CD4-positive, alpha-beta T cell (primary cell): ENCODE results near the gene PRPH. TPM values are rescaled to one million over a fixed set of nuclear protein-coding genes. Genes with fewer than 3 reads are reported as not detected.
A peak's percentile ranks its signal among the peaks of the same experiment; 100 is the strongest.
"Not testable (repeated sequence)": the region's sequence is repeated elsewhere in the genome, so short reads cannot be mapped to it uniquely, and the experiment has no call there.

Source experiments
- ATAC-seq: fragments of 200-7000 bp; cut with Tn5 transposase; one replicate; pipeline ENCODE4 v1.10.0; 2022; ENCODE audit warnings: mild to moderate bottlenecking; ENCODE audit not compliant: poor library complexity
- CTCF ChIA-PET: fragments of 350-600 bp; sonication (Branson Sonifier 250); formaldehyde crosslinking; loops from one replicate; lab custom pipeline; 2021; ENCODE audit warnings: antibody characterized with exemption, inconsistent platforms; lab: Charles Lee
- POLR2A ChIA-PET: fragments of 350-600 bp; sonication (Branson Sonifier 250); formaldehyde crosslinking; loops from one replicate; lab custom pipeline; 2021; ENCODE audit warnings: antibody characterized with exemption, inconsistent platforms; lab: Charles Lee
- DNase-seq, 14 experiments: peaks; one replicate each; pipeline ENCODE4 v3.0.0-alpha.2; 2013 to 2020; ENCODE audit warnings: mixed read lengths in 2 of 14
- H3K27ac ChIP-seq, 2 donors: one replicate each; pipeline versions ENCODE4 v1.5.1 to v1.7.0; 2013; ENCODE audit warnings: low read length in 2 of 2, low read depth in 1 of 2, mild to moderate bottlenecking in 1 of 2
- H3K27me3 ChIP-seq, 2 experiments: 1 replicate in 1 of 2; 2 replicates in 1 of 2; pipeline versions ENCODE4 v1.6.1 to v1.7.0; 2013; ENCODE audit warnings: low read length in 2 of 2, control low read depth in 1 of 2, mild to moderate bottlenecking in 1 of 2, moderate library complexity in 1 of 2; ENCODE audit not compliant: insufficient read depth in 2 of 2, control insufficient read depth in 1 of 2
- H3K36me3 ChIP-seq: one replicate; pipeline ENCODE4 v1.6.1; 2013; ENCODE audit warnings: low read length, control low read depth; ENCODE audit not compliant: insufficient read depth
- H3K4me1 ChIP-seq: one replicate; pipeline ENCODE4 v1.6.1; 2013; ENCODE audit warnings: low read length, control low read depth; ENCODE audit not compliant: insufficient read depth
- H3K4me3 ChIP-seq: one replicate; pipeline ENCODE4 v1.5.1; 2013; ENCODE audit warnings: mild to moderate bottlenecking, low read length, moderate library complexity
- H3K9me3 ChIP-seq, 2 experiments: 1 replicate in 1 of 2; 2 replicates in 1 of 2; pipeline versions ENCODE4 v1.6.1 to v1.7.0; 2013; ENCODE audit warnings: low read length in 2 of 2, mild to moderate bottlenecking in 2 of 2, control low read depth in 1 of 2, moderate library complexity in 1 of 2; ENCODE audit not compliant: control insufficient read depth in 1 of 2, insufficient read depth in 1 of 2
- H3K27ac Mint-ChIP-seq: one replicate; pipeline ENCODE4 v1.8.0; 2020; ENCODE audit warnings: mixed read lengths
- H3K27me3 Mint-ChIP-seq: one replicate; pipeline ENCODE4 v1.8.0; 2021; ENCODE audit warnings: mixed read lengths
- H3K36me3 Mint-ChIP-seq: one replicate; pipeline ENCODE4 v1.8.0; 2021; ENCODE audit warnings: low read depth, mixed read lengths
- H3K4me1 Mint-ChIP-seq: one replicate; pipeline ENCODE4 v1.8.0; 2021; ENCODE audit warnings: low read depth, mixed read lengths
- H3K4me3 Mint-ChIP-seq: one replicate; pipeline ENCODE4 v1.8.0; 2020; ENCODE audit warnings: mild to moderate bottlenecking, mixed read lengths
- H3K9me3 Mint-ChIP-seq: one replicate; pipeline ENCODE4 v1.8.0; 2020; ENCODE audit warnings: mixed read lengths
- CTCF ChIP-seq: fragments of 200-600 bp; IDR thresholded peaks from one replicate; pipeline ENCODE4 v1.8.0; 2022; ENCODE audit warnings: antibody characterized with exemption, mild to moderate bottlenecking
- intact Hi-C, 2 experiments: fragments of 100-400 bp; cut with DNase I in 1 of 2; cut with micrococcal nuclease in 1 of 2; formaldehyde crosslinking; loops; one replicate each; pipeline versions ENCODE4 v1.15.1 to v1.9.0; 2023 to 2025; cut with DNase I, micrococcal nuclease
- polyA plus RNA-seq, 2 donors: library from polyadenylated mRNA; unstranded; fragments of 120-200 nt; gene quantifications; one replicate each; pipeline ENCODE4 v1.2.1, GENCODE V29; 2013
- total RNA-seq, 174 experiments: library from RNA in 2 of 174; stranded (reverse) in 2 of 174; gene quantifications; one replicate each; pipeline ENCODE4 v1.2.3 and lab custom pipeline; 2021 to 2026

The PRPH gene
- total RNA-seq (under 1 TPM in 1 of 2 experiments, not detected in 1; 0.56 TPM), total RNA-seq (lab: John Stamatoyannopoulos, UW) (0 to 0.40 (median 0) reads per million in 172 experiments)
- polyA plus RNA-seq (2013, experiment 1 of 2) = 0.04 TPM
- polyA plus RNA-seq (2013, experiment 2 of 2) = 0.10 TPM

- Mint-ChIP-seq H3K9me3 (no peaks in the 10 kb centered on the region), H3K27ac (no peak within 1 kb of the TSS), H3K36me3 (no peaks in the 10 kb centered on the region), H3K27me3 (peaks cover 58% of the 10 kb centered on the region), H3K4me1 (peaks cover 23% of the 10 kb centered on the region), H3K4me3 (no peak within 1 kb of the TSS)
- no peak for ATAC-seq
- peaks cover 31% of the 10 kb centered on the region for H3K4me1 ChIP-seq
- POLR2A ChIA-PET = interaction anchor here (0.6 to 1.7 kb wide), 3 partner anchors 47 to 405 kb away, joined by 3 to 6 read pairs (median 3); no protein-coding TSS in a partner anchor
- H3K9me3 ChIP-seq = peaks cover 0 to 22% of the 10 kb centered on the region in 2 experiments
- no peak within 1 kb of the TSS for H3K27ac ChIP-seq
- TF ChIP-seq CTCF = no peak
- H3K36me3 ChIP-seq = no peaks in the 10 kb centered on the region
- H3K4me3 ChIP-seq = no peak within 1 kb of the TSS
- peaks cover 48 to 59% of the 10 kb centered on the region in 2 experiments for H3K27me3 ChIP-seq
- intact Hi-C loops = no loop called here
- CTCF ChIA-PET = interaction anchor here (0.9 to 1.4 kb wide), 3 partner anchors 23 to 52 kb away, joined by 3 to 5 read pairs (median 4); no protein-coding TSS in a partner anchor
- DNase-seq = peak in 1 of 14 experiments; percentile 23
Observed at GRCh38 chr12:49295082-49295936, at the start of gene PRPH. TSS of gene PRPH (plus strand) at chr12:49295147. CDS start at chr12:49295201, 54 bp downstream.

GRCh38 chr12:49251357-49251756 lies 43.6 kb upstream of the PRPH start:
- ChIA-PET POLR2A (no interaction called here), CTCF (no interaction called here)
- Mint-ChIP-seq H3K27me3 (no peaks in the 10 kb centered on the region), H3K27ac (no peak overlapping the region), H3K36me3 (no peaks in the 10 kb centered on the region), H3K4me3 (no peak overlapping the region), H3K4me1 (no peaks in the 10 kb centered on the region), H3K9me3 (no peaks in the 10 kb centered on the region)
- H3K27me3 ChIP-seq = no peaks in the 10 kb centered on the region
- ATAC-seq = no peak
- no peaks in the 10 kb centered on the region for H3K36me3 ChIP-seq
- no peak overlapping the region for H3K4me3 ChIP-seq
- no peak for DNase-seq
- H3K27ac ChIP-seq = no peak overlapping the region
- TF ChIP-seq CTCF = no peak
- H3K9me3 ChIP-seq = no peaks in the 10 kb centered on the region
- intact Hi-C loops = no loop called here
- no peaks in the 10 kb centered on the region for H3K4me1 ChIP-seq

GRCh38 chr12:49253033-49253623 lies 41.8 kb upstream of the PRPH start:
- ATAC-seq (no peak), DNase-seq (no peak)
- Mint-ChIP-seq H3K27me3 (no peaks in the 10 kb centered on the region), H3K9me3 (no peaks in the 10 kb centered on the region), H3K27ac (no peak overlapping the region), H3K36me3 (no peaks in the 10 kb centered on the region), H3K4me1 (no peaks in the 10 kb centered on the region), H3K4me3 (no peak overlapping the region)
- no peaks in the 10 kb centered on the region for H3K4me1 ChIP-seq
- ChIA-PET POLR2A (no interaction called here), CTCF (no interaction called here)
- H3K27me3 ChIP-seq = no peaks in the 10 kb centered on the region
- H3K36me3 ChIP-seq = no peaks in the 10 kb centered on the region
- H3K4me3 ChIP-seq = no peak overlapping the region
- intact Hi-C loops = no loop called here
- no peaks in the 10 kb centered on the region for H3K9me3 ChIP-seq
- no peak for TF ChIP-seq CTCF
- H3K27ac ChIP-seq = no peak overlapping the region

GRCh38 chr12:49255456-49255855 lies 39.5 kb upstream of the PRPH start:
- H3K4me3 Mint-ChIP-seq, POLR2A ChIA-PET, CTCF ChIA-PET, H3K27me3 ChIP-seq, H3K4me3 ChIP-seq, H3K27ac ChIP-seq, ATAC-seq, H3K36me3 ChIP-seq, H3K36me3 Mint-ChIP-seq, H3K27me3 Mint-ChIP-seq, DNase-seq, H3K27ac Mint-ChIP-seq, H3K9me3 ChIP-seq, intact Hi-C loops, H3K9me3 Mint-ChIP-seq, H3K4me1 Mint-ChIP-seq, H3K4me1 ChIP-seq: not testable (repeated sequence)
